Esophagus mucosa (tissue), 1 donor: ENCODE measurements around the gene IL22RA2. TPM values are rescaled to one million over a fixed set of nuclear protein-coding genes. Genes with fewer than 3 reads are reported as not detected.
A peak's percentile ranks its signal among the peaks of the same experiment; 100 is the strongest.
"Not testable (repeated sequence)": the region's sequence is repeated elsewhere in the genome, so short reads cannot be mapped to it uniquely, and the experiment has no call there.

Experiments used
- ATAC-seq: fragments of 200-7000 bp; cut with Tn5 transposase; one replicate; pipeline ENCODE4 v1.9.1; 2020
- total RNA-seq: library from RNA; stranded (reverse); gene quantifications from one replicate; pipeline ENCODE4 v1.2.4, GENCODE V29; 2023
- donor health status: DM: yes; HTN: yes; CAD: no.

Gene IL22RA2
- total RNA-seq, 1 donor from 2014 or later = not detected

DNA sequence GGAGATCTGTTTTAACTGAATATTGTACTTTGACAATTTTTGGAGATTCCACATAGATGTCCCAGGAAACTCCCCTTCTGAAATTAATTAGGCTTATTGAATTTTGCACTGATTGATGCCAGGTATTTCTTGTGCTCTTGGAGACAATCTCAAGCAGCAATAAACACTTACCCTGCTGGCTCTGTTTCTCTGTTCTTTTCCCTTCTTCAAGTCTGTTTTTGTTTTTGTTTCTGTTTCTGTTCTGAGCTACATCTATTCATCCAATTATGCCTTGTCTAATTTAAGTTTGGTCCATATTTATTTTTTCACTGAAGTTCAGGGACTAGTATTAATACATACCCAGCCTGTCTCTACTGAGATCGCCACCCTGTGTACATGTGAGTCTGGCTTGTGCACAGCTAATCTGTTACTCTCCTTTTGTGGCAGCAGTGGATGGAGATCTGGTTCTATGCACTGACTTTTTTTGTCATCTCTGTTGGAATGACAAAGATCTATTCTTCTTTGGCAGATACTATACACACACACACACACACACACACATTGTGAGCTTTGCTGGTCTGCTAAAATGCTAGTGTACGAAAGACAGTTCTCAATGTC, 51.9 kb downstream of the IL22RA2 start:
- ATAC-seq = no peak

DNA sequence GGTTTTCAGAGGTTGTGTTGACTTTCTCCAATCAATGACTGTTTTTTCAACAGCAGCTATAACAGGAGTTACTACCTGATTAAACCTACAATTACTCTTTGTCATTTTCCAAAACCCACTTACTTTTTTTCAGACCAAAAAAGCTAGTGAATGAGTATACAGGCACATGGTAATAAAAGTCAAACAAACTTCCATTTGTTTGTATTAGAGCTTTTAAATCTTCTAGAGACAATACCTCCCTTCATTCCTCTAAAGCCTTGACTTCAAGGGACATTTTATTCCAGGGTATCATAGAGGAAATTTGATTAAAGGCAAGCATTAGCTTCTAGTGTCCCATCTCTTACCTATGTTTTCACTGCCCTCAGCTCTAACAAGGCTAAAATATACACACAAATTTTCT, 52.7 kb downstream of the IL22RA2 start:
- ATAC-seq = no peak

DNA sequence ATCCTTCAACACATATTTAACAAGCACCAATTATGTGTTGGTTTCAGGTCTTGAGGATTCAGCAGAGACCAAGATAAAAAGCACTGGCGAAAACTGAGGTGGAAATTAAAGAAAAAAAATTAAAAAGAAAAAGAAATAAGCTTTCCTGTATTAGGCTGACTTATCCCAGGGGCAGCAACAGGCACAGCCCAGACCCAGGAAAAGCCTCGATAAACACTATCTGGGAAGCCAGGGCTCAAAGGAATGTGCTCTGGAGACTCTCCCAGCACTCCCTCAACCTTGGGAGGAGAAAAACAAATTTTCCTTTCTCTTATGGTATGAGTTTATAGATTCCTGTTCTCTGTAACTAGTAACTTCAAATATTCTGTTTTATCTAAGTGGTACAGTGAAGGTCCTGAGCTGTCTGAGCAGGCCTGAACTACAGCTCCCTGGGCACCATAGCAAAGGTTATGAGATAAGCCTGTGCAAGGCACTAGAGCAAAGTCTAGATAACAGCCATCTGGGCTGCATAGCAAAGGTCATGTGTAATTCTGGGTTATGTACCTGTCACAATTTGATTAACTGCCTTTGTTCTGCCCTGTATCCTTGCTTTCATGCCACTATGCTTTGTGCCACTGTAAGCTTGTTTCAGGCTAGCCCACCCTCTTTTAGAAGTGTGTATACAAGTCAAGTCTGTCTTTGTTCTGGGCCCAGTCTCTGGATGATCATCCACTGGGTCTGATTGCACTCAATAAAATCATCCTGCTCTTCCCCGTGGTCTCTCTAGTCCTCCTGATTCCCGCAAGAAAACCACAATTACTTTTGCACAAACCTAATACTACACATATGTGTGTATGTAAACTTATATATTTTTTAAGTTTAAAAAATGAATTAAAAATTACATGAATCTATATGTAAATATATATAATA, 54.0 kb downstream of the IL22RA2 start:
- no peak for ATAC-seq

DNA sequence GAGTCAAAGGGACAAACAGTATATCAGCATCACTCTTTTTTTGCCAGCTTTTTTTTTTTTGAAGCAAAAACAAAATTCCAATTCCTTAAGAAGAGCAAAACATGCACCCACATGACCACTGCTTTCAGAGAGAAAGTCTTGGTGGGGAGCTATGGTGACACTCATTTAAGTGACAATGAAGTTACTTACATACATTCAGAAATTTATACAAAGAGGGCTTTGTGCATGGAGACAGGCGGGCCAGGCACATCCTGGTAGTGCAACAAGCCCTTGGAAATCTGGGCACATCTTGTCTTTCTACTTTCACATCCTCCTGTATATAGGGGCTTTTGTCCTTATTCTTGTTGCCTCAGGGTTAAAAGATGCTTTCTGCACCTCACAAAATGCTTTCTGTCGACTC, 55.9 kb downstream of the IL22RA2 start:
- ATAC-seq = no peak

DNA sequence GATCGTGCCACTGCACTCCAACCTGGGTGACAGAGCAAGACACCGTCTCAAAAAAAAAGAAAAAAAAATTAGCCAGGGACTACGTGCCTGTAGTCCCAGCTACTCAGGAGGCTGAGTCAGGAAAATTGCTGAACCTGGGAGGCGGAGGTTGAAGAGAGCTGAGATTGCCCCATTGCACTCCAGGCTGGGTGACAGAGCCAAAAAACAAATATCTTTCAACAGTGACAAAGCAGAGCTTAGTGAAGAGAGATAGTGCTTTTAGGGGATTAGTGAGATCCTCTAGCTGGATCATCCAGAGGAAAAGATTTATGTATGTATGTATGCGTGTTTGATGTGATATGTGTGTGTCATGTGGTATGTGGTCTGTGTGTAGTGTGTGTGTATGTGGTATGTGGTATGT, 56.6 kb downstream of the IL22RA2 start:
- no peak for ATAC-seq

DNA sequence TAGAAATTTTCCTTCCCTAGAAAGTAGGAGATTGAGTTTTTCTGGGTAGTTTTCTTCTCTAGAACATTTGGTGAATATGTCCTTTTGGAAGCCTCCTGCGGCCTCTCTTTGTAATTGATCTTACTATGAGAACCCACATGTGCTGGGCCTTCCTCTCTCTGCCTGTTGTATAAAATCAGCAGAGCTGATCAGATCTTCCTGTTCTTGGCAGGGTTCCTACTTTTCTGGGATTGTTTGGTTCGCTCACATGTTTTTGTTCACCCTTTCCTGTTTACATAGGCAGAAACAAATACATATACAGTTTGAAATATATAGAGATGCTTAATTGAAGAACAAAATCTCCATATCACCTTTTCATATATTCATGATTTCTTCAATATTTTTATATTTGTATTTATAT, 57.8 kb downstream of the IL22RA2 start:
- ATAC-seq = no peak

DNA sequence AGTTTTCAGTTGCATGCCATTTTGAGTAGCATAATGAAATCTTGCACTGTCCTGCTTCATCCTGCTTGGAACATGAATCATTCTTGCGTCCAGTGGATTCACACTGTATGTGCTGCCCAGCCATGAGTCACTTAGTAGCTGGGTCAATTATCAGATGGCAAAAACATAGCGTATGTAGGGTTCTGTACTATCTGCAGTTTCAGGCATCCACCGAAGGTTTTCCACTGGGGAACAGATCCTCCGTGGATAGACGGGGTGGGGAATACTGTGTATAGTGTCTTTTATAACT, 61.4 kb downstream of the IL22RA2 start:
- ATAC-seq = peak; percentile 32

DNA sequence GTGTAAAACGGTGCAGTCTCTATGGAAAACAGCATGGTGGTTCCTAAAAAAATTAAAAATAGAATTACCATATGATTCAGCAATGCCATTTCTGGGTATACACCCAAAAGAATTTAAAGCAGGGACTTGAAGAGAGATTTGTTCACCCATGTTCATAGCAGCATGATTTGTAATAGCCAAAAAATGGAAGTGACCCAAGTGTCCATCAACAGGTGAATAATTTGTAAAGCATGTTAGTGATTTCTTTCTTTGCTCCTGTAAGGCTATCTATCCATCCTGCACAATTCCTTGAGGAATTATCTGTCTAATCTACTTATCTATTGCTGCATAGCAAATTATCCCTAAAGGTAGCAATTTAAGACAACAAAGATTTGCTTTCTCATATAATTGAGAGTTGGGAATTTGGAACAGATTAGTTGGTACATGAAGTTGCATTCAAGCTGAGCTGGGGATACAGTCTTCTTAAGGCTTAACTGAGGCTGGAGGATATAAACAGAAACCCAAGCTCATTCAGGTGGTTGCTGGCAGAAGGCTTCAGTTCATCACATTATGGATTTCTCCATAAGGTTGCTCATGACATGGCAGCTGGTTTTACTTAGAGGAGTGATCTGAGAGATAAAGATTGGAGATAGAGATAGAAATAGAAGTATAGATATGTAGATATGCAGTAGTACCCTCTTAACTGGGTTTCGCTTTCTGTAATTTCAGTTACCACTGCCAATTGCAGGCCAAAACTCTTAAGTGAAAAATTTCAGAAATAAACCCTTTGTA, 62.0 kb downstream of the IL22RA2 start:
- no peak for ATAC-seq

DNA sequence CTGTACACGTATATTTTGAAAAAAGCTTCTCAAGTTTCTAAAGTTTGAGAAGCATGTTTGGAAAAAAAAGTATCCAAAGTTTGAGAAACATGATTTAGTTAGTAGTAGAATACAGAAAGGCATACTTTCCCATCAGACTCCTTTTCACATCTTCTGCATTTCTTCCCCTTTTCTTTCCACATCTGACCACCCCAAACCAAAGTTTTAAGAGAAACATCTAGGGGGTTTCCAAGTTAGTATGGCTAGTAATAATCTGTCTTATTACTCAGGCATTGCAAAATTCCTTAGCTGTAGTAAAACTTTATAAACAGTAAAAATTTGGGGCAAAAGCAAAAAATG, 65.7 kb downstream of the IL22RA2 start:
- ATAC-seq = no peak

DNA sequence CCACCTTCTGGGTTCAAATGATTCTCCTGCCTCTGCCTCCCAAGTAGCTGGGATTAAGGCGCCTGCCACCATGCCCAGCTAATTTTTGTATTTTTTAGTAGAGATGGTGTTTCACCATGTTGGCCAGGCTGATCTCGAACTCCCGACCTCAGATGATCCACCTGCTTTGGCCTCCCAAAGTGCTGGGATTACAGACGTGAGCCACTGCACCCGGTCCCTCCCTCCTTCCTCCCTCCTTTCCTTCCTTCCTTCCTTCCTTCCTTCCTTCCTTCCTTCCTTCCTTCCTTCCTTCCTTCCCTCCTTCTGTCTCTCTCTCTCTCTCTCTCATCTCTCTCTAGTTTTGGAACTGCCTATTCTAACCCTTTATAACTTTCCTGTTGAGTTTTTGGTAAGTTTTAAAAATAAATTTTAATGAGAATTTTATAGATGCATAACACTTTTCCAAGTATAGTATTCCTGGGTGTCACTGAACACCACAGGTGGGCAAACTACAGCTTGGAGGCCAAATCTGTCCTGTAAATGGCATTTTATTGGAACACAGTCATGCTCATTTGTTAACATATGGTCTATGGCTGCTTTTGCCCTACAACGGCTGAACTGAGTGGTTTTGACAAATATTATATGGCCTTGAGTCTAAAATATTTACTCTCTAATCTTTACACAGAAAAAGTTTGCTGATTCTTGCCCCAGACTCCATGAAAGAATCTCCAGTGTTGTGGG, 66.2 kb downstream of the IL22RA2 start:
- not testable (repeated sequence) for ATAC-seq

DNA sequence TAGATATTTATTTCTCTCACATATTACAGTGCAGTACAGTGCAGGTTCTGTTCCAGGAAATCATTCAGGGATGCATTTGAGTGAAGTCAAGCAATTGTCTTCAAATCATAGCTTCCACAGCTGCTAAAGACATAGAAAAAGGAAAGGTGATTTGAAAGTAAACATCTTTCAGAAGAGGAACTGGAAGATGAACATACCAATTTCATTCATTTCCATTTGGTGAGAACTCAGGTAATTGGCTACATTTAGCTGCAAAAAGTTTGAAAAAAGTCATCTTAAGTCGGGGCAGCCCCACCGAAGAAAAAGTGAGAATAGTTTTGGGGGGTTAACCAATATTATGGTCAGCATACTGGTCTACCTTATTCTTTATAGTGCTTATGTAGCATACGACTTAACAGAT, 67.3 kb downstream of the IL22RA2 start:
- no peak for ATAC-seq

DNA sequence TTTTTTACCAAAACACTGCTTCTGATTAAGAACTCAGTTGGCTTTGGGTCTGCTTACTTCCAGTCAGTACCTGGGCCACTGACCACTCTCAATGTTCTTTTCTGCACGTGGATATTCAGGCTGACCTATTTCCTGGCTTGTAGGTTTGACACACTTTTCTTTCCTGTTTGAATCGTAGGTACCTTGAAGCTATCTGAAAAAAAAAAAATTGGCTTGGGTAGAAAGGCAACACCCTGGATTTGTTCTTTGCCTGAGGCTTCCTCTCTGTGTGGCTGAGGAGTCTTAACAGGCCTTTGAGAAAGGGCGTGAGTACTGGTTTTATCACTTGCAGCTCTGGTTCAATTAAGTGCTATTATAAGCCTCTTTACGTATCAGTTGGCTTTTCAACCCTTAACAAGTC, 68.1 kb downstream of the IL22RA2 start:
- peak; percentile 96 for ATAC-seq

DNA sequence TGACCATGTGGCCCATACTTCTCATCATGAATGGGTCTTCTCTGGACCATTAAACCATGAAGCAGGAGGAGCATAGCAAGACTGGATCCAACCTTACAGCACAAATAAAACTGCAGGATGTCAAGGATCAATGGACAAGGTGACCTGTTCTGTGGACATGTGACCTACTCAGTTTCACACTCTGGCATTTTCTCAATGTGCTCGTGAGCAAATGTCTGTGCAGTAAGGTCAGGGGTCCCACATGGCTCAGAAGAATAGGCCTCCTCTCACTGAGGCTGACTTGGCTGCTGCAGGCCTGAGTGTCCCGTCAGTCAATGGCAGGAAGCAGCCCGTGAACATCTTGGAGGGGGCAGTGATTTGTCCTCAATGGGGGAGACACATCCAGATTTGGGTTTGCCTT, 68.5 kb downstream of the IL22RA2 start:
- no peak for ATAC-seq

DNA sequence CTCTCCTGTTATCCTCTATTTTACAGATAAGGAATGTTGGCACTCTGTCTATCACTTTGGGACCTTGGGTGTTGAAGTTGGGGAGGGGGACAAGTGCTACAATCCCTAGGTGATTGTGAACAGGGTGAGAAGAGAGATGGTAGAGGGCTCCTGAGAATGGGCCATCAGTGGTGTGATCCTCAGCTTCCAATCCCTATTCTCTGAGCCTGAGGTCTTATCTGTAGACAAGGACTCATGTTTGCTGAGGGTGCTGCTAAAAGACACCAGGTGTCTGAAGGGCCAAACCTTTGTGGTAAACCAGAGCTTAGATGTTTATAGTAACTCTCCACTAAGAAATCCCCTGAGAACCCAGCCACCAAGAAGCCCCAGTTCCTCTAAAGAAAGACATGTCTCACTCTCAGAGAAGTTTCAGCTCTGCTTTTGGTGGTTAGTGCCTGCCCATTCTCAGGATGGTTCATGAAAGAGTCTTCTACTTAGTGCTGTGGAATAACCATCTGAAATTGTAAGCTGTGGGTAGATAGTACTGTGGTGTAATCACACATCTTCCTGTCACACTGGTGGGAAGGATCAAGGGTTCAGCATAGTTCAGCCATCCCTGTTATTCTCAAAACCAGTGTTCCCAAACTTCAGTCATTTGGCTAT, 70.5 kb downstream of the IL22RA2 start:
- ATAC-seq = peak; percentile 22

DNA sequence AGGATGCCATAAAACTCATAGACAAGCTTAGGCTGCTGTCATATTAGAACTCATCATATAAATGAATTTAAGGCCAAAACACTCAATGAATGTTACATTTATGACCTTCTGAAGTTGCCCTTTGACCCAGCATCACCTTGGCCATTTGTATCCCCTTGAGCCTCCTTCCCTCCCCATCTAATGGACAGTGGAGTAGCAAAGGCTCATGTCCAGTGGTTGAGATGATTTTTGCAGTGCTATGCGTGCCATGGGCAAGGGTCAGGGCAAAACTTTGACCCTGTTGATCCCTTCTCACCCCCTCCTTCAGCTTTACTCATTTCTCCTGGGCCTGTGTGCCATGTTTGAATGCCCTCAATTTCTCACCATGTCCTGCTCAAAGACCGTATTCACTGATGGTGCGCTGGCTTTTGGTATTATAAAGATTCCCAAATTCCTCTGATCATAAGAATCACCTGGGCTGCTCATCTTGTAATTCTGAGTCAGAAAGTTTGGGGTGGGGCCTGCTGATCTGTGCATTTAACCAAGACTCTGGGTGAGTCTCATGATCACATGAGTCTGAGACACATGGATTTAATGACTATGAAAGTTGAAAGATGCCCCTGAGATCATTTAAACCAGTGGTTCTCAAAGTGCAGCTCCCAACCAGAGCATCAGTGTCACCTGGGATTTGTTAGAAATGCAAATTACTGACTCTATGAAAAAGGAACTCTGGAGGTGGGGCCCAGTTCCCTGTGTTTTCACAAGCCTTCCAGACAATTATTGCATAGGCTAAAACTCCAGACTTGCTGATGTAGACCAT, 71.2 kb downstream of the IL22RA2 start:
- ATAC-seq = peak; percentile 29

DNA sequence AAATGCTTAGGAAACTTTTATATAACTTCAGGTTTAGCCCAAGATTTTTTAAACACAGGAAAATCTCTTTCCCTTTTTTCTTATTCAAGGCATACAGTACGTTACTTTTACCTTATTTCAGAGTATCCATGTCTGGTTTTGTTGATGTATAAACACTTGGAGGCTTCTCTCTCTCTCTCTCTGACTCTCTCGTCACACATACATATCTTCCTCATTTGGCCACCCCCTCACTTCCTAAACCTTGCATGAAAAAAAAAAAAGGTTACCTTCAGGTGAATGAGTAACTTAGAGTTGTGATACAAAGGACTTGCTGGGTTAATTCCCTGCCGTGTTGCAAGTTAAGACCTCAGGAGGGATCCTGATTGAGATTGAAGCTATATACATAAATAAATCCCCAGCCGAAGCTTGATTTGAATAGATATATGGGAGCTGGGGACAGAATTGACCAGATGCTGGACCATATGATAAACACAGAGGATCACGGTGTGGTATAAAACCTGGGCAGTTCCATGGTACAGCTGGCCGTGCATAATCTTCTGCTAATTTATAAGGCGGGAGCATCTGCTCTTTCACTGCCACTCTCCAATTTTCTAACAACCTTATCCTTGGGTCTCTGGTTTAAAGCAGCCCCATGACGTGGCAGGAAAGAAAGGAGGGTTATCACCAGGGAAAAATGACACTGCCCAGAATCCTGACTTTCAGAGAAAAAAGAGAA, 73.6 kb downstream of the IL22RA2 start:
- peak; percentile 42 for ATAC-seq

DNA sequence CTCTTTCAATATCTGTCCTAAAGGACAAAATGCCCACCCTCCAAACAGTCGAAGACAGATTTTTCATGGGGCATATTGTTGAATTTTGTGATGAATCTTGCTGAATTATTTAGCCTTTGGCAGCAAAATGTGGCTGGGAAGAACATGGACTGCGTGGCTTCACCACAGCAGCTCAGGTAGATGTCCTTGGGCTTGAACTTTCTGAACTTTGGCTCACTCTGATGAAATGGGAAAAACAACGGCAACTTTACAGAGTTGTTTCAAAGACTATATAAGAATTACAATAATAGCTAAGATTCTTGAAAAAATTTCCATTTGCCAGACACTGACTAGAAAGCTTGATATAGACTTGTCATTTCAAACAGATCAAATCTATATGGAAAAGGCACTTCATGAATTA, 75.9 kb downstream of the IL22RA2 start:
- ATAC-seq = no peak

DNA sequence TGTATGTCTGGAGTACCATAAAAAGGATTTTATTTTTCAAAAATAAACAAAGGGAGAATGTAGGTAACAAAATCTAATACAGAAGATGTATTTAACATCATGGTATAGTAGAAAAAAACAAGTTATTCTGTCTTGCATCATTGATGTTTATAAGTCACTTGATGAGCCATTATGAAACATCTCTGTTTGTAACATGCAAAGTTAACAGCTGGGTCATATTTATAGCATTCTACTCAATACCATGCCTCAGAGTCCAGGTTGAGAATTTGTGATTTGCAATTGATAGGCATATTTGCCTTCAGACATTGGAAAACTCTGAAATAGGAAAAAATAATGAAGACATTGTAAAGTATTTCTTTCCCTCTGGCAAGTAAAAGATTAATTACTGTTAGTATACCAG, 76.4 kb downstream of the IL22RA2 start:
- no peak for ATAC-seq

DNA sequence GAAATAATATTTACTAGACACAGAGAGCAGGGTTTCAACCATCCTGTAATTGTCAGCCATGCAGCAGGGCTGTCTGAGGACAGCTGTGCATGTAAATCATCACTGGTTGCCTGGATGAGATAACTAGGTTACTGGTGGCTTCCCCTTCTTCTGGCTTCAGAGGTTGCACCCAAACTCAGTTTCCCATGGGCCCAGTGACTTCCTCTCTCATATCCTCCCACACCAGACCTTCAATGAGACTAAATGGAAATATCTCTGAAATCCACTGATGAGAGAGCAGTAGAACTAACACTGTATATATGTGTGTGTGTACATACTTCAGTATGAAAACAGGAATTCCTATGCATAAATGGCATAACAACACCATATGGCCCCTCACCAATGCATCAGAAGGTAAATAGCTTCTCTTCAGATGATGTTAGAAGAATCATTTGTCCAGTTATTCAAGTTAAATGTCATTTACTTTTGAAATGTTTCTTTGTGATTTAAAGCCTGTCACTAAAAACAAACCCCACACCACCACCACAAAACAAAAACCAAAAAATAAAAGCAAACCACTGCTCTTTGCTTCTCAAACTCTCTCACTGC, 77.7 kb downstream of the IL22RA2 start:
- ATAC-seq = peak; percentile 39

DNA sequence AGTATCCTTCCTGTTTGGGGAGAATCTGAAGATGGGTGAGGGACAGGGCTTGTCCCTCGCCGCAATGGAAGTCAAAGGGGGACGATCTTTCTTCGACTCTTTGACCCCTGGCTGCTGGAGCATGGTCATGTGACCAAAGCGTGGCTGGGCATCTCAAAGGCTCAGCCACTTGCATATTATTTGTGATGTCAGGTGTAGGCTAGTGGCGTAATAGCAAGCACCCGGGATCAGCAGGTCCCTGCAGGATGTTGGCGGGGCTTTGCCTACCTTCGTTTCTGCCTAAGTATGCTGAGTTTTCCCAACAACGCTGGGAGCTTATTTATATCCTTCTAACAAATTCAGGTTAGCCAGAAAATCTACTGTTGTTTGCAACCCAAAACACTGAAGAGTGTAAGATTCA, 78.4 kb downstream of the IL22RA2 start:
- ATAC-seq = no peak
